WTC11 (cell line): Measurements from ENCODE around the gene FAM124B.

Source experiments
- ATF1 ChIP-seq: sonication (generic); formaldehyde crosslinking; IDR thresholded peaks from 2 replicates; pipeline ENCODE4 v1.8.1; 2023; ENCODE audit warnings: mild to moderate bottlenecking, moderate library complexity, missing genetic modification reagents
- ATF3 ChIP-seq: sonication (generic); formaldehyde crosslinking; conservative IDR thresholded peaks from 2 replicates; pipeline ENCODE4 v1.8.1; 2022; ENCODE audit warnings: mild to moderate bottlenecking, missing genetic modification reagents
- ESRRA ChIP-seq: sonication (generic); formaldehyde crosslinking; IDR thresholded peaks from 2 replicates; pipeline ENCODE4 v1.8.1; 2022; ENCODE audit warnings: mild to moderate bottlenecking, missing genetic modification reagents, borderline replicate concordance
- FOXJ3 ChIP-seq: sonication (generic); formaldehyde crosslinking; IDR thresholded peaks from 2 replicates; pipeline ENCODE4 v1.9.0; 2021; ENCODE audit warnings: missing genetic modification reagents, mild to moderate bottlenecking, borderline replicate concordance
- JUN ChIP-seq: sonication (generic); formaldehyde crosslinking; IDR thresholded peaks from 2 replicates; pipeline ENCODE4 v1.8.0; 2023; ENCODE audit warnings: mild to moderate bottlenecking, missing genetic modification reagents
- MAX ChIP-seq: sonication (generic); formaldehyde crosslinking; IDR thresholded peaks from 2 replicates; pipeline ENCODE4 v1.8.0; 2022; ENCODE audit warnings: mild to moderate bottlenecking, missing genetic modification reagents
- NFE2L1 ChIP-seq: sonication (generic); formaldehyde crosslinking; IDR thresholded peaks from 2 replicates; pipeline ENCODE4 v1.8.1; 2023; ENCODE audit warnings: missing genetic modification reagents
- NFYB ChIP-seq: sonication (generic); formaldehyde crosslinking; conservative IDR thresholded peaks from 2 replicates; pipeline ENCODE4 v1.8.0; 2022; ENCODE audit warnings: low read depth, missing genetic modification reagents
- TP53 ChIP-seq: sonication (generic); formaldehyde crosslinking; IDR thresholded peaks from 2 replicates; pipeline ENCODE4 v1.8.1; 2023; ENCODE audit warnings: mild to moderate bottlenecking, missing genetic modification reagents
- ZNF416 ChIP-seq: fragments of 250-450 bp; sonication (Bioruptor Pico); IDR thresholded peaks from 2 replicates; pipeline ENCODE4 v1.9.0; 2021; ENCODE audit warnings: mild to moderate bottlenecking, inconsistent platforms
- ZNF512 ChIP-seq: sonication (generic); formaldehyde crosslinking; IDR thresholded peaks from 2 replicates; pipeline ENCODE4 v1.8.1; 2022; ENCODE audit warnings: missing genetic modification reagents, borderline replicate concordance
- TF ChIP-seq, protein P1 (sequence below): fragments of 200-600 bp; IDR thresholded peaks from 2 replicates; pipeline ENCODE4 v1.8.0; 2022; ENCODE audit warnings: antibody characterized with exemption
- TF ChIP-seq, protein P2 (sequence below): sonication (generic); formaldehyde crosslinking; IDR thresholded peaks from 2 replicates; pipeline ENCODE4 v1.8.0; 2022; ENCODE audit warnings: mild to moderate bottlenecking, missing genetic modification reagents

GRCh38 chr2:224433442-224433841 is 31.5 kb upstream of the FAM124B start:
- TF ChIP-seq, protein P1, sequence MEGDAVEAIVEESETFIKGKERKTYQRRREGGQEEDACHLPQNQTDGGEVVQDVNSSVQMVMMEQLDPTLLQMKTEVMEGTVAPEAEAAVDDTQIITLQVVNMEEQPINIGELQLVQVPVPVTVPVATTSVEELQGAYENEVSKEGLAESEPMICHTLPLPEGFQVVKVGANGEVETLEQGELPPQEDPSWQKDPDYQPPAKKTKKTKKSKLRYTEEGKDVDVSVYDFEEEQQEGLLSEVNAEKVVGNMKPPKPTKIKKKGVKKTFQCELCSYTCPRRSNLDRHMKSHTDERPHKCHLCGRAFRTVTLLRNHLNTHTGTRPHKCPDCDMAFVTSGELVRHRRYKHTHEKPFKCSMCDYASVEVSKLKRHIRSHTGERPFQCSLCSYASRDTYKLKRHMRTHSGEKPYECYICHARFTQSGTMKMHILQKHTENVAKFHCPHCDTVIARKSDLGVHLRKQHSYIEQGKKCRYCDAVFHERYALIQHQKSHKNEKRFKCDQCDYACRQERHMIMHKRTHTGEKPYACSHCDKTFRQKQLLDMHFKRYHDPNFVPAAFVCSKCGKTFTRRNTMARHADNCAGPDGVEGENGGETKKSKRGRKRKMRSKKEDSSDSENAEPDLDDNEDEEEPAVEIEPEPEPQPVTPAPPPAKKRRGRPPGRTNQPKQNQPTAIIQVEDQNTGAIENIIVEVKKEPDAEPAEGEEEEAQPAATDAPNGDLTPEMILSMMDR = no peak
- TF ChIP-seq ZNF512 (CRISPR knock-in tag) = no peak
- TF ChIP-seq TP53 = no peak
- TF ChIP-seq NFYB (CRISPR knock-in tag) = no peak
- peak; percentile 76; the same call in 1 of the 2 replicates for TF ChIP-seq NFE2L1 (CRISPR knock-in tag)
- no peak for TF ChIP-seq ATF1
- peak; percentile 97 for TF ChIP-seq MAX (CRISPR knock-in tag)
- TF ChIP-seq, protein P2, sequence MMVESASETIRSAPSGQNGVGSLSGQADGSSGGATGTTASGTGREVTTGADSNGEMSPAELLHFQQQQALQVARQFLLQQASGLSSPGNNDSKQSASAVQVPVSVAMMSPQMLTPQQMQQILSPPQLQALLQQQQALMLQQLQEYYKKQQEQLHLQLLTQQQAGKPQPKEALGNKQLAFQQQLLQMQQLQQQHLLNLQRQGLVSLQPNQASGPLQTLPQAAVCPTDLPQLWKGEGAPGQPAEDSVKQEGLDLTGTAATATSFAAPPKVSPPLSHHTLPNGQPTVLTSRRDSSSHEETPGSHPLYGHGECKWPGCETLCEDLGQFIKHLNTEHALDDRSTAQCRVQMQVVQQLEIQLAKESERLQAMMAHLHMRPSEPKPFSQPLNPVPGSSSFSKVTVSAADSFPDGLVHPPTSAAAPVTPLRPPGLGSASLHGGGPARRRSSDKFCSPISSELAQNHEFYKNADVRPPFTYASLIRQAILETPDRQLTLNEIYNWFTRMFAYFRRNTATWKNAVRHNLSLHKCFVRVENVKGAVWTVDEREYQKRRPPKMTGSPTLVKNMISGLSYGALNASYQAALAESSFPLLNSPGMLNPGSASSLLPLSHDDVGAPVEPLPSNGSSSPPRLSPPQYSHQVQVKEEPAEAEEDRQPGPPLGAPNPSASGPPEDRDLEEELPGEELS = peak; percentile 74
- TF ChIP-seq ESRRA (CRISPR knock-in tag) = no peak
- 0 out of 2 replicates have a peak, but pooled peaks have one; percentile 73 for TF ChIP-seq FOXJ3 (CRISPR knock-in tag)
- TF ChIP-seq JUN = peak; percentile 47; the same call in 1 of the 2 replicates
- no peak for TF ChIP-seq ZNF416 (CRISPR knock-in tag)
- no peak for TF ChIP-seq ATF3 (CRISPR knock-in tag)
